ENCODE measurements around the gene APBB1.
A peak's percentile ranks its signal among the peaks of the same experiment; 100 is the strongest.

The APBB1 gene

DNA sequence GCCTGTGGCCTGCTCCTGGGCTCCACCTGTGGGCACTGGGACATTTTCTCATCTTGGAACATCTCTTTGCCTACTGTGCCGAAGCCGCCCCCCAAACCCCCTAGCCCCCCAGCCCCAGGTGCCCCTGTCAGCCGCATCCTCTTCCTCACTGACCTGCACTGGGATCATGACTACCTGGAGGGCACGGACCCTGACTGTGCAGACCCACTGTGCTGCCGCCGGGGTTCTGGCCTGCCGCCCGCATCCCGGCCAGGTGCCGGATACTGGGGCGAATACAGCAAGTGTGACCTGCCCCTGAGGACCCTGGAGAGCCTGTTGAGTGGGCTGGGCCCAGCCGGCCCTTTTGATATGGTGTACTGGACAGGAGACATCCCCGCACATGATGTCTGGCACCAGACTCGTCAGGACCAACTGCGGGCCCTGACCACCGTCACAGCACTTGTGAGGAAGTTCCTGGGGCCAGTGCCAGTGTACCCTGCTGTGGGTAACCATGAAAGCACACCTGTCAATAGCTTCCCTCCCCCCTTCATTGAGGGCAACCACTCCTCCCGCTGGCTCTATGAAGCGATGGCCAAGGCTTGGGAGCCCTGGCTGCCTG, 27.3 kb downstream of the APBB1 start:
- no peak for DNase-seq (ENCODE audit: low read depth in 2 of 2)

DNA sequence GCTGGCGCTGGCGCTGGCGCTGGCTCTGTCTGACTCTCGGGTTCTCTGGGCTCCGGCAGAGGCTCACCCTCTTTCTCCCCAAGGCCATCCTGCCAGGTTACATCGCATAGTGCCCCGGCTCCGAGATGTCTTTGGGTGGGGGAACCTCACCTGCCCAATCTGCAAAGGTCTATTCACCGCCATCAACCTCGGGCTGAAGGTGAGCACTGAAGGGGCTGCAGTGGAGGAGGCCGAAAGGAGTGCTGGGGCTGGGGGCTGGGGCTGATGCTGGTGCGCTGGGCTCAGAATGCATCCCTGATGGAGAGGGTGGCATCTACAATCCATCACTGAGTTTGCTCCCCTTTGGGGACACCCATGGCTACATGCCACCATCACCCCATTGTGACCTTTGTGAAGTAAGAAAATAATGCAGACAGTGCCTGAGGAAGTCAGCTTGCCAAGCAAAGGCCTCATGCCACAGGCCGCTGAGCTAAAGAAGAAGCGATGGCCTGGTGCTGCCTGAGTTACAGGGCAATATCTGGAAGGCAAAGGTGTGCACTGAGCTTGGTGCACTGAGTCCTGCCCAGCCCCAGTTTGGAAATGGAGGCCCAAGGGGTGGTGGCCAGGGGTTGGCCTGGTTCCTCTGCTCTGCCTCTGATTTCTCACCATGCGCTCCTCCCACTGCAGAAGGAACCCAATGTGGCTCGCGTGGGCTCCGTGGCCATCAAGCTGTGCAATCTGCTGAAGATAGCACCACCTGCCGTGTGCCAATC, 28.0 kb downstream of the APBB1 start:
- DNase-seq (ENCODE audit: low read depth in 2 of 2): no peak

DNA sequence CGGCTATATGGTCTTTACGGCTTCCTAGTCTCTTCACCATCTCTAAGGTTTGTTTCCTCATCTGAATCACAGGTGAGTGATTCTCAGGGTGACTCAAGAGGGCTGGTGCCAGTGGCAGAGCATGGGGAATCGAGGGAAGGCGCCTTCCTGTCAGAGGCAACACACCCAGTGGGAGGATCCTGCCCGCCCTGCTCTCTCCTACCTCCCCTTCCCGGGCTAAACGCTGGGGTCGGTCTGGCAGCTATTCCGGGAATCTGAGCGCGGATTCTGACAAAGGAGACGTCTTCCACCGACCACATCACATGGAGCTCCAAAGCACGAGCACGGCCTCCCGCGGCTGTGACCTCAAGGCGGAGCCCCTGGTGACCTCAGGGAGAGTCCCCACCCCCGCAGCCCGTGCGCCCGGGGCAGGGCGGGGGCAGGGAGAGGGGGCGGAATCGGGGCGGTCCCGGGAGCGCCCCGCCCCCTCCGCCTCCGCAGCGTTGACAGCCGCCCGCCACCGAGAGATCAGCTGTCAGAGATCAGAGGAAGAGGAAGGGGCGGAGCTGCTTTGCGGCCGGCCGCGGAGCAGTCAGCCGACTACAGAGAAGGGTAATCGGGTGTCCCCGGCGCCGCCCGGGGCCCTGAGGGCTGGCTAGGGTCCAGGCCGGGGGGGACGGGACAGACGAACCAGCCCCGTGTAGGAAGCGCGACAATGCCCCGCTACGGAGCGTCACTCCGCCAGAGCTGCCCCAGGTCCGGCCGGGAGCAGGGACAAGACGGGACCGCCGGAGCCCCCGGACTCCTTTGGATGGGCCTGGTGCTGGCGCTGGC, 28.8 kb downstream of the APBB1 start, which contains the start of gene SMPD1:
TSS of gene SMPD1 (plus strand) at position 570 of the 813 bp plus-strand sequence. CDS start at position 695, 125 bp downstream.
- peak; percentile 53 to 56 for DNase-seq (ENCODE audit: low read depth in 2 of 2)

DNA sequence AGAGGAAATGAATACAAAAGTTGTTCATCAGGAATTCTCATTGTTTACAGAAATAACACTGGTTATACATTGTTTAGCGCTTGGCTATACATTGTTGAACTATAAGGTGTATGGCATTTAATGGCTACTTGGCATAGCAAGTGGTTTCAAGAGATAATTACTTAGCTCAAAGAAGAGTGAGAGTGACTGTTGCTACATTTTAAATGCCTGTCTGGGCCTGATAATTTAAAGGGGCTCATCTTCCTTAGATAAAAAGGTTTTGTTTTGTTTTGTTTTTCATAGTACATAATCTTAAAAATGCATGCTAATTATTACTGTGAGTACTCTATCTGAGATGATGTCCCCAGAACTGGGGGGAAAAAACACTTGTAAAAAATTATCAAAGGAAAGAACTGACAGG, 30.1 kb downstream of the APBB1 start:
- DNase-seq (ENCODE audit: low read depth in 2 of 2): no peak

DNA sequence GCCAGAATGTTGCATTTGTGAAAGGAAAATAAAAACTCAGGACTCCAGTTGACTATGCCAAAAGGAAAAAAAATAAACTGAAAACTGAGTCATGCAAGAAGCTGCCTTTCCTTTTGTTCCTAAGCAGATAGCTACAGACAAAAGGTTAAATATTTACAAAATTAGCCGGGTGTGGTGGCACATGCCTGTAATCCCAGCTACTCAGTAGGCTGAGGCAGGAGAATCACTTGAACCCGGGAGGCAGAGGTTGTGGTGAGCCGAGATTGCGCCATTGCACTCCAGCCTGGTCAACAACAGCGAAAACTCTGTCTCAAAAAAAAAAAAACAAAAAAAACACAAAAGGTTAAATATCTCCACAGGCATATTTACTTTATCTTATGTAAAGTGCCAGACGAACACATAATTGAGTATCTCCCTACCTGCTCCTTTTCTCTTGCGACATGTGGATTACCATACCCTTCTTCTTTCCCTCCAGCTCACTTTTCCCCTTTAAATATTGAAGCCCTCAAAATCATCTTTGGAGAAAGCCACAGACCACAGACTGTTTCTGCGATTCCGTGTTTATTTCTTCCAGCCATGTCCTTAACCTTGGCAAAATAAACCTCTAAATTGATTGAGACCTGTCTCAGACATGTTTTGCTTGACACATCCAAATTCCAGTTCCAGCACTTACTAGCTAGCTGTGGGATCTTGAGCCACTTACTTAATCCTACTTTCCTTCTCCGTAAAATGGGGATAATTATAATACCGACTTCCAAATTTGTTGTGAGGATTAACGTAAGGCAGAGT, 30.9 kb downstream of the APBB1 start:
- no peak for DNase-seq (ENCODE audit: low read depth in 2 of 2)

DNA sequence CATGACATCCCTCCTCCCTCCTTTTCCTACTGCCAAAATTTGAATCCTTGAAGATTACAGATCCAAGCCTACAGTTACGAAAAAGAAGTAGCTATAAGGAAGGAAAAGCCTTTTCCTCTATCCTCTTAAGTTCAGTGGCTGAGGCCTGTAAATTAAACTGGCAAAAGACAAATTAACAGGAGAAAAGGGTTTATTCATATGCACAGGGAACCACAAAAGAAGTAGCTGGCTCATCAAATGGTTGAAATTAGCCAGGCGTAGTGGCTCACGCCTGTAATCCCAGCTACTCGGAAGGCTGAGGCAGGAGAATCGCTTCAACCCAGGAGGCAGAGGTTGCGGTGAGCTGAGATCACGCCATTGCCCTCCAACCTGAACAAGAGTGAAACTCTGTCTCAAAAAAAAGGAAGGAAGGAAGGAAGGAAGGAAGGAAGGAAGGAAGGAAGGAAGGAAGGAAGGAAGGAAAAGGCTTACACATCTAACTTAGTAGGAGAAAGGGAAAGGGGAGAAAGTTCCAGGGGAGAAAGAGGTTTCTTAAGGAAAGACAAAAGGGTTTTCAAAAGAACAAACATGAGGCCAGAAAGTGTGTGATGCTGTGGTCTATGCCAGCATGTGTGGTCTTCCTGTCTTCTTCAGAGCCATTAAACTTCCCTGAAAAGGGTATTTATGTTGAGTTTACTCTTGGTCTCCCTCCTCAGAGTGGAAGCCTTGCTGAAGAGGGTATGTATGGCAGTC, 33.7 kb downstream of the APBB1 start:
- no peak for DNase-seq (ENCODE audit: low read depth in 2 of 2)

DNA sequence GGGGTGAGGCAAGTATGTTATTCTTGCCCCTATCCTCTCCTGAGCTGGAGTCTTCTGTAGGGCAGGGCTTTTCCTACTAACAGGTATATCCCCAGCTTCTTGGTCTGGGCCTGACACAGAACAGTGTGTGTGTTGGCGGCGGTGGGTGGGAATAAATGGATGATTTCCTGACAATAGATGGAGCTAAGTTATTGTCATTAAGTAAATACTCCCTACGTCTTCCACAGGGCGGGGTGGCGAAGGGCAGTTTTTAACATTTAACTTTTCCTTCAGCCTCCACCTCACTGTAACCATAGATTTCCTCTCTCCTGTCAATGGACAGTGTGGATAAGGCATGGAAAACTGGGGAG, 40.3 kb downstream of the APBB1 start:
- no peak for DNase-seq (ENCODE audit: low read depth in 2 of 2)

DNA sequence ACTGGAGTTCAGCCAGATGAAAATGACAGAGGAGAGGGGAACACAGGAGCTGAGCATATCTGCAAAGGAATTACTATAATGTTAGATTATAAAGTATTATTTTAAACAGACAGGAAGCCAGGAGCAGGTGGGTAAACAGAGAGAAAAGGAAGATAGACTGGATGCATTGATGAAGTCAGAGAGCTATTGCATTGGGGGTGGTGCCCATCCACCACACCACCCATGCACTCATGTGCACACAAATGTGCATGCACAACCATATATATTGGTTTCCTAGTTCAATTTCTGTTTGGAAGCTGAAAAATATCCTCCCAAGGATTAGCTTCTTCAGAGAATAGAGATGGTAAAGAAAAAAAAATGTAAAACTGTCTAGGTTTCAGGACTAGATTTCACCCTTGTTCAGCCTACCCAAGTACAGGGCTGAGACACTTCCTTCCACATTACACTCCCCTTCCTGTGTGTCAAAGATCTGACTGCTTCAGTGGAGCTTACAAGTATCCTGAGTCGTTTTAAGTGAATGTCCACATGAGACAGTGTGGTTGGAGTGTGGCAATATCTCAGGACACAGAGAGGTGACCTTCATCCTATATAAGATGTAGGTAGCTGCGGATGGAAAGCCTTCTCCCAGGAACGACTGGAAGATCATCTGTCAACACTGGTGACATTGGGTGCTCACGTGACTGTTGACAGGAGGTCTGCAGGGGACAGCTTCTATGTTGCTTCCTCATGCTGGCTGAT, 40.8 kb downstream of the APBB1 start:
- DNase-seq (ENCODE audit: low read depth in 2 of 2): no peak

GRCh38 chr11:6371825-6372224, 47.1 kb downstream of the APBB1 start:
- DNase-seq (ENCODE audit: low read depth in 2 of 2): no peak

DNA sequence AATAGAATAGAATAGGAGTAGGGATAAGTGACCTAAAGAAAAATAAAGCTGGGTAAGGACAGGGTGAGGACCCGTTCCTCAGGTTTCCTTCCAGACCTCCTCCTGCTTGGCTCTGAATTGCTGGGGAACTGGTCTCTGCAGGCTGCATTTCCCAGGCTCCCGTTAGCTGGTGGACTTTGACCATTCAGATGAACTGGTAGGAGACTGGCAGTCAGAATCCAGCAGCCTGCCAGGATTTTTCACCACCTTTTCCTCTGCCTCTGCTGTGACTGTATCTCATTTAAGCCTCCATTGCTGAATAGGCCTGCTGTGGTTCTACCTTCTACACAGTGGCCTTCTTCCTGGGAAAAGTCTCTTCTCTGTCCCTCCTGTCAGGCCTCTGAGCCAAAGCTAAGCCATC, 53.2 kb downstream of the APBB1 start:
- DNase-seq (ENCODE audit: low read depth in 2 of 2): no peak

- DNase-seq (ENCODE audit: low read depth in 2 of 2): peak; percentile 32 to 37
Observed at GRCh38 chr11:6362873-6363678, 55.8 kb downstream of the APBB1 start.

DNA sequence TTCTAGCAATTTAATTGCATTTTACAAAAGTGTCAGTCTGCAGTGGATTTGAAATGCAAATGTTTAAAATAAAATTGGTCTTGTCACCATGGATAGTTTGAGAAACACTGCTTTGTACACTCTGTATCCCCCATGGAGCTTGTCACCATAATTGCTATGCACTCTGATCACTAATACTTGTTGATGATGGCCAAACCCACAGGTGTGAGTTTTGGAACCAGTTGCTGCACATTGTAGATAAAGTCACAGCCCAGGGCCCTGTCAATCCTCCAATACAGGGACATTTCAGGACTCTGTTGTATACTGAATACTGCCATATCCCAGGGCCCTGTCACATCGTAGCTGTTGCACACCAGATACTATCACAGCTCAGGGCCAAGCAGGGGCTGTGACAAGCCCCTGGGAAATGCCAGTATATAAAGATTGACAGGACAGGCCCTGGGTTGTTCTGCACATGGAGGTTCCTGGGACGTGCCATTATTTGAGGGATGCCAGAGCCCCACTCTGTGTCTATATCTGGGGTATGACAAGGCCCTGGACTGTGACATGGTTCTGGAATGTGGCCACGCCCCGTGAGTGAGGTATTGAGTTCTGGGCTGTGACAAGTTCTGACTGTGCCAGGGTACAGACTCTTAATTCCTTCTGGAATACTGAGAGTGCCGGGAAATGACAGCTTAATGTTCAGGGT, 56.6 kb downstream of the APBB1 start:
- no peak for DNase-seq (ENCODE audit: low read depth in 2 of 2)

GRCh38 chr11:6360183-6360582, 58.7 kb downstream of the APBB1 start:
- DNase-seq (ENCODE audit: low read depth in 2 of 2): no peak

DNA sequence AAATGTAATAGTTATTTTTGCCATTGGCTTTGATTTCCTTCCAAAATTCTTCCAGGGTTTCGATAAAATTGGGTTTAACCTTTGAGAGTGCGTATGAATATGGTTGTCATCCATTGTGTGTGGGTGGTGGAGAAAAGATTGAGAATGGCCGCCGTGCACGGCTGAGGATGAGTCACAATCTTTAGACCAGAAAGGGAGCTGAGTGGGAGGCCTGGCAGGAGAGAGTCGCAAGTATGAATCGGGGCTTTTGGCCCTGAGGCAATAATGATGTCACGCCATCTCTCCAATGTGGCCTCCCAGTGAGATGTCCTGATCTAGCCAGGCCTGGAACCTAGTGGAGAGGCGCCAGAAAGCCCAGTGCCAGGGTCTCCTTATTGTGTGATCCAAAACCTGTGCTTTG, 61.7 kb downstream of the APBB1 start:
- peak; percentile 28 to 40 for DNase-seq (ENCODE audit: low read depth in 2 of 2)

DNA sequence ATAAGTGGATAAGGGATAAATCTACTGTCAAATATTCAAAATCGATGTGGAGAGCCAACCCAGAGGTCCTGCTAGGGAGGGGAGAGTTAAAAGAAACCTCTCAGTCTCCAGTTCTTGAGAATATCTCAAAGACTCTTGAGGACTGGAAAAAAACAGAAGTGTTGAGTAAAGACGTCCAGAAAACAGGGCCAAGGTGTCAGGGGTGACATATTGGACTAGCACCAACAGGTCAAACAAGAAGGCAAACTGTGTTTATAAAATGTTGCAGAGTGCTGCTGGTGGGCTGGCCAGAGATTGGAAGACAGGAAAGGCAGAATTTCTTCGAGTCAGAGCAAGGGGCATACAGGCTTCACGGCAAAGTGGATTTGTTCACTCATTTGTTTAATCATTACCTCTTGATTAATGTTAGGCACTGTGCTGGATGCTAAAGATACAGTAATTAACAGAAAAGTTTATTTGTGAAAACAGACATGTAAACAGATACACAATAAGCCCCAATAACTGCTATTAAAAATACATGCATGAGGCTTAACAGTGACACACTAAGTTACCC, 62.3 kb downstream of the APBB1 start:
- DNase-seq (ENCODE audit: low read depth in 2 of 2): no peak

DNA sequence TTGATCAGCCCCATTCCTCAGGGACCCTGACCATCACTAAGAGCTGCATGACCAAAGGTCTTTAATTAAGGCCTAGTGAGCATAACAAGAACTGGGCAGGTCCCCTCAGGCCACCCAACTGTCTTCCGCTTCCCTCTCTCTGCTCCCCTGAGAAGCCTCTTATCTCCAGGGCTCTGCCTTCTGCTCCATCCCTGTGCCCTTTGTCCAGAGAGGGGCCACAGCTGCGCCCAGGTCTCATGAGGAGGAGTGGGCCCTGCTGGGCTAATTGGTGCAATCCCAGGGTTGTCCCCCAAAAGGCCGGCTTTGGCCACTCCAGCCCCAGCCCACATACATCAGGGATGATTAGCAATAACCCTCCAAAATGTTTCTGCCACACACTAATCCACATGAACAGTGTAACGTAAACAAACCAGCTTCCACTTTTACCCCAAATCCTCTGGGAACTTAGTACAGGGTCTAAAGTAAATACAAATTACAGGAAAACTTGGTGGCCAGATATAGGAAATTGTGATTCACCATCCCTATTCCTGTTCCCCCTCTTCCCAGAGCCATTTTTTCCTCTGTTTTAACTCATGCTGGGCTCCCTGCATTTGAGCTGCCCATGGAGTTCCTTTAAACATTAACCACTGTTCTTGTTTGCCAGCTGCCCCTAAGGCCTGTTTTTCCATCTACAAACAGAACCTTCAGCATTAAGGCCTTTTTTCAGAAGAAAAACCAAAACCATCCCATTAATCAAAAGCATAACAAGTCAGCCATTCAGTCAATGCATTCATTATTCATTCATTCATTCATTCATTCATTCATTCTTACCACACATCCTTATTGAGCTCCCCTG, 64.0 kb downstream of the APBB1 start:
- no peak for DNase-seq (ENCODE audit: low read depth in 2 of 2)

DNA sequence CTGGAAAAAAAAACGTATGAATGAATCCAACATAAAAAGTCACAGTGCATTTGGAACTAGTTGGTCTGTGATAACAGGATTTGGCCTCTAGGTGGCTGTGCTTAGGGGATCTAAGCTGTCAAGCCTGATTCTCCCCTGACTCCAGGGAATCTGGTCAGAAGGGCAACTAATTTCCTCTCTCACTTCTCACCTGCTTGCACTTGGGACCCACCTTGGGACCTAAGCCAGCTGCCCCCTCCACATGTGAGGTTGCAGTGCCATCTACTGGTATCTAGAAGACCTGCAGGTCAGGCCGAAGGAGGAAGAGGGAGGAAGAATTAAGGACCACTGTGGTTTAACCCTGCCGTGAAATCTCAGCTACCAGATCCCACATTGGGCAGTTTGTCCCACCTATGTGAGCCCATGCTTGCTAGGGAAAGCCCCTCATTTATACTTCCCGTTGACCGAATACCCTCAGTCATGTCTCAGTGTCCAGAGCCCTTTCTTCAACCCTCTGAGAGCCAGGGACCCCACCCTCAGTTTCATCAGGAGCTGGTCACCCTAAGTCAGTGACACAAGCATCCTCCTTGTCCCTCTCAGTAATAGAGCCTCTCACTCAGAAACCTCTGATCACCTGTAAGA, 65.4 kb downstream of the APBB1 start:
- no peak for DNase-seq (ENCODE audit: low read depth in 2 of 2)
